Prostate gland (tissue), 2 donors: ENCODE results near the gene CKB.

Experiments
- POLR2A ChIP-seq: fragments of 450-650 bp; IDR thresholded peaks from one replicate; pipeline ENCODE4 v1.6.1; 2016; ENCODE audit warnings: antibody characterized with exemption, mild to moderate bottlenecking
- TF ChIP-seq, protein P1 (sequence below), 4 experiments: fragments of 200-600 bp in 2 of 4; fragments of 450-650 bp in 2 of 4; sonication (generic) in 2 of 4; IDR thresholded peaks; 1 replicate in 3 of 4; 2 replicates in 1 of 4; pipeline ENCODE4 v1.5.1; 2016 to 2019; ENCODE audit warnings: antibody characterized with exemption in 4 of 4, mild to moderate bottlenecking in 2 of 4, moderate library complexity in 2 of 4

DNA sequence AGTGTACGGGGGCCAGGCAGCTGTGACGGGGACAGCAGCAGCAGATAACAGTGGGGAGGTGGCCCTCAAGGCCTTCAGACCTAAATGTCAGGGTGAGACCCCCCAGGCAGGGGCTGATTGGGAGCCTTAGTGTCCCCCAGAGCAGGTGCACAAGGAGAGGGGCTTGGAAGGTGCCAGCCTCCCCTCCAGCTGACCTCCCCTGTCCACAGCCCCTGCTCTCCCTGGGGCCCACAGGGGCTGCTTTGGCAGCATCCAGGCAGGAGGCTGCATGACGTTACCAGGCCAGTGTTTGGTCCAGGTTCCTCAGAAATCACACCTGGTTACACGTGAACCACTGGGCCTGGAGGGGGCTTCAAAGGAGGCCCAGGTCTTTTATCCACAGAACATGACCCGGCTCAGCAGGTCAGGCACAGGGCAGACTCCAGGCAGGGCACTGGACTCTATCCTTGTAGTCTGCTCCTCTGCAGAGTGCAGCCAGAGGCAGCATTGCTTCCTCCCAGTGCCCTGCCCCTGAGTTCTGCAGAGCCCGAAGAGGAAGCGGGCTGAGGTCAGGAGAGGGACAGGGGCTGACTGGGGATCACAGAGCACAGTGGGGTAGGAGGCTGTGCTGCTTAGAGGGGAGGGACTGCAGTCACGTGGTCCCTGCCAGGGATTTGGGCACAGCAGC lies 3.8 kb upstream of the CKB start:
- TF ChIP-seq, protein P1, sequence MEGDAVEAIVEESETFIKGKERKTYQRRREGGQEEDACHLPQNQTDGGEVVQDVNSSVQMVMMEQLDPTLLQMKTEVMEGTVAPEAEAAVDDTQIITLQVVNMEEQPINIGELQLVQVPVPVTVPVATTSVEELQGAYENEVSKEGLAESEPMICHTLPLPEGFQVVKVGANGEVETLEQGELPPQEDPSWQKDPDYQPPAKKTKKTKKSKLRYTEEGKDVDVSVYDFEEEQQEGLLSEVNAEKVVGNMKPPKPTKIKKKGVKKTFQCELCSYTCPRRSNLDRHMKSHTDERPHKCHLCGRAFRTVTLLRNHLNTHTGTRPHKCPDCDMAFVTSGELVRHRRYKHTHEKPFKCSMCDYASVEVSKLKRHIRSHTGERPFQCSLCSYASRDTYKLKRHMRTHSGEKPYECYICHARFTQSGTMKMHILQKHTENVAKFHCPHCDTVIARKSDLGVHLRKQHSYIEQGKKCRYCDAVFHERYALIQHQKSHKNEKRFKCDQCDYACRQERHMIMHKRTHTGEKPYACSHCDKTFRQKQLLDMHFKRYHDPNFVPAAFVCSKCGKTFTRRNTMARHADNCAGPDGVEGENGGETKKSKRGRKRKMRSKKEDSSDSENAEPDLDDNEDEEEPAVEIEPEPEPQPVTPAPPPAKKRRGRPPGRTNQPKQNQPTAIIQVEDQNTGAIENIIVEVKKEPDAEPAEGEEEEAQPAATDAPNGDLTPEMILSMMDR (IDR thresholded peaks at IDR 0.05): no peak
- TF ChIP-seq POLR2A: no peak
